GM12878 (cell line): Measurements from ENCODE around the gene UBAC2. TPM values are rescaled to one million over a fixed set of nuclear protein-coding genes. Genes with fewer than 3 reads are reported as not detected.

Experiments used
- ATAC-seq: fragments of 200-7000 bp; cut with Tn5 transposase; 3 replicates; pipeline ENCODE4 v1.9.1; 2020; ENCODE audit warnings: mild to moderate bottlenecking, moderate library complexity
- BruUV-seq: library from RNA; stranded (reverse); fragments of 400-500 nt; replicated peaks from 2 replicates; lab custom pipeline; 2021; lab: Mats Ljungman, UMichigan
- CTCF ChIA-PET: fragments of 300-600 bp; sonication (Branson Sonifier 250); formaldehyde crosslinking; extraction: SDS; loops from one replicate; lab custom pipeline; 2021; ENCODE audit warnings: inconsistent platforms; lab: Yijun Ruan, JAX
- POLR2A ChIA-PET: fragments of 350-600 bp; formaldehyde crosslinking; extraction: SDS; loops from one replicate; lab custom pipeline; 2021; ENCODE audit warnings: inconsistent platforms; lab: Charles Lee
- RAD21 ChIA-PET: fragments of 300-600 bp; sonication (Branson Sonifier 250); formaldehyde crosslinking; loops from one replicate; lab custom pipeline; 2023; ENCODE audit warnings: antibody characterized with exemption; ENCODE audit not compliant: unreplicated experiment; lab: Charles Lee
- SMC1A ChIA-PET: fragments of 300-600 bp; sonication (Branson Sonifier 250); formaldehyde crosslinking; loops from one replicate; lab custom pipeline; 2023; ENCODE audit not compliant: unreplicated experiment, uncharacterized antibody; lab: Charles Lee
- DNase-seq: peaks from one replicate; pipeline ENCODE4 v3.0.0-alpha.2; 2011; ENCODE audit warnings: low read depth, low spot score
- FAIRE-seq: peaks from 3 replicates; lab custom pipeline; 2011; peaks lifted over from hg19 to GRCh38; lab: Jason Lieb, UNC
- H2AFZ ChIP-seq: 2 replicates; pipeline ENCODE4 v1.6.0; 2011; ENCODE audit warnings: low read depth, low read length, control low read depth; ENCODE audit not compliant: control insufficient read depth
- H3K27ac ChIP-seq: 2 replicates; pipeline ENCODE4 v1.5.1; 2011; ENCODE audit warnings: control low read depth; ENCODE audit not compliant: control insufficient read depth, insufficient read depth
- H3K27me3 ChIP-seq, 2 experiments: replicated peaks in 1 of 2; 2 replicates each; pipeline versions ENCODE4 v1.6.0 to v1.6.1; 2011; ENCODE audit warnings: low read length in 1 of 2; ENCODE audit not compliant: control insufficient read depth in 2 of 2, insufficient read depth in 2 of 2
- H3K36me3 ChIP-seq, 2 experiments: 2 replicates each; pipeline ENCODE4 v1.5.1; 2011; ENCODE audit warnings: low read length in 1 of 2; ENCODE audit not compliant: control insufficient read depth in 2 of 2, insufficient read depth in 2 of 2
- H3K4me1 ChIP-seq: 2 replicates; pipeline ENCODE4 v1.6.1; 2011; ENCODE audit warnings: mild to moderate bottlenecking, low read length, moderate library complexity, mixed read lengths; ENCODE audit not compliant: control insufficient read depth, insufficient read depth
- H3K4me2 ChIP-seq: 2 replicates; pipeline ENCODE4 v1.6.0; 2011; ENCODE audit warnings: control low read depth; ENCODE audit not compliant: control insufficient read depth, insufficient read depth
- H3K4me3 ChIP-seq: fragments of 200-600 bp; sonication (generic); 2 replicates; pipeline ENCODE4 v1.5.1; 2016
- H3K79me2 ChIP-seq: 2 replicates; pipeline ENCODE4 v1.6.0; 2011; ENCODE audit warnings: low read length; ENCODE audit not compliant: control insufficient read depth, insufficient read depth
- H3K9ac ChIP-seq: 2 replicates; pipeline ENCODE4 v1.8.0; 2011; ENCODE audit warnings: low read length, control low read depth, mixed read lengths; ENCODE audit not compliant: control insufficient read depth, insufficient read depth
- H3K9me3 ChIP-seq: replicated peaks from 3 replicates; pipeline ENCODE4 v1.5.1; 2011; ENCODE audit warnings: mild to moderate bottlenecking, low read length; ENCODE audit not compliant: control insufficient read depth, insufficient read depth
- H4K20me1 ChIP-seq: 2 replicates; pipeline ENCODE4 v1.6.0; 2011; ENCODE audit not compliant: control insufficient read depth, insufficient read depth
- EED ChIP-seq: sonication (generic); IDR thresholded peaks from 2 replicates; pipeline ENCODE4 v1.6.1; 2016; ENCODE audit warnings: antibody characterized with exemption, low read depth
- FOXK2 ChIP-seq: fragments of 450-650 bp; IDR thresholded peaks from 2 replicates; pipeline ENCODE4 v1.6.1; 2017; ENCODE audit warnings: mild to moderate bottlenecking, moderate library complexity
- GATAD2B ChIP-seq: fragments of 450-650 bp; conservative IDR thresholded peaks from 2 replicates; pipeline ENCODE4 v1.6.1; 2017; ENCODE audit warnings: low read depth, mild to moderate bottlenecking, moderate library complexity
- HDAC2 ChIP-seq: fragments of 200-600 bp; sonication (generic); IDR thresholded peaks from 2 replicates; pipeline ENCODE4 v1.6.1; 2017
- HDGF ChIP-seq: fragments of 450-650 bp; IDR thresholded peaks from 2 replicates; pipeline ENCODE4 v1.6.1; 2016; ENCODE audit warnings: antibody characterized with exemption
- IKZF1 ChIP-seq: fragments of 450-650 bp; conservative IDR thresholded peaks from 2 replicates; pipeline ENCODE4 v1.6.1; 2017; ENCODE audit warnings: antibody characterized with exemption, mild to moderate bottlenecking
- IKZF2 ChIP-seq, 2 experiments: fragments of 450-650 bp; IDR thresholded peaks; 2 replicates each; pipeline ENCODE4 v1.6.1; 2017; ENCODE audit warnings: mild to moderate bottlenecking in 2 of 2, moderate library complexity in 2 of 2
- KDM1A ChIP-seq: fragments of 200-600 bp; sonication (generic); IDR thresholded peaks from 2 replicates; pipeline ENCODE4 v1.6.1; 2016; ENCODE audit warnings: borderline replicate concordance
- NFXL1 ChIP-seq: fragments of 450-650 bp; IDR thresholded peaks from 2 replicates; pipeline ENCODE4 v1.6.1; 2017; ENCODE audit warnings: antibody characterized with exemption, mild to moderate bottlenecking, borderline replicate concordance
- NR2C1 ChIP-seq: fragments of 450-650 bp; IDR thresholded peaks from 2 replicates; pipeline ENCODE4 v1.6.1; 2017; ENCODE audit warnings: antibody characterized with exemption, mild to moderate bottlenecking, moderate library complexity
- SRF ChIP-seq, 2 experiments: IDR thresholded peaks; 2 replicates each; pipeline ENCODE4 v1.6.1; 2011; ENCODE audit warnings: low read depth in 2 of 2, low read length in 2 of 2, mild to moderate bottlenecking in 1 of 2, moderate library complexity in 1 of 2
- YBX1 ChIP-seq: fragments of 450-650 bp; IDR thresholded peaks from 2 replicates; pipeline ENCODE4 v1.6.1; 2016; ENCODE audit warnings: antibody characterized with exemption
- WGBS: methylation state at CpG from one replicate; pipeline ENCODE4 v1.1.6; 2016; ENCODE audit warnings: low lambda C conversion rate; ENCODE audit not compliant: insufficient replicate concordance, insufficient coverage; ENCODE audit errors: missing lambda C conversion rate; 5-methylcytosine and 5-hydroxymethylcytosine counted together
- in situ Hi-C: fragments of 300-500 bp; cut with MboI; formaldehyde crosslinking; loops from 9 replicates; pipeline ENCODE4 v1.14.3; 2018; ENCODE audit warnings: mixed read lengths
- intact Hi-C: fragments of 100-400 bp; cut with micrococcal nuclease; formaldehyde crosslinking; loops from one replicate; pipeline ENCODE4 v1.14.2; 2022; ENCODE audit not compliant: unreplicated experiment
- polyA plus RNA-seq, 11 experiments: library from polyadenylated mRNA; depleted of rRNA in 4 of 11; unstranded in 6 of 11; stranded (reverse) in 5 of 11; fragments of >200 nt; fragmentation: Nextera tagmentation in 4 of 11; fragmentation: Illumina TruSeq in 1 of 11; extraction: Ambion mirVana in 4 of 11; extraction: Trizol in 1 of 11; gene quantifications; 1 replicate in 1 of 11; 2 replicates in 10 of 11; pipeline versions ENCODE4 v1.2.1 to v1.2.3, GENCODE V29; 2011 to 2016; ENCODE audit warnings: inconsistent platforms in 2 of 11, missing spikeins in 2 of 11, low read depth in 1 of 11
- total RNA-seq, 4 experiments: library from RNA; depleted of rRNA in 3 of 4; stranded (reverse); fragments of >200 nt in 3 of 4; fragmentation: Illumina TruSeq in 1 of 4; extraction: Trizol in 1 of 4; gene quantifications; 2 replicates each; pipeline versions ENCODE4 v1.2.1 to v1.2.3, GENCODE V29; 2013 to 2021
- TF ChIP-seq, protein P1 (sequence below): fragments of 450-650 bp; formaldehyde crosslinking; IDR thresholded peaks from 2 replicates; pipeline ENCODE4 v1.4.0; 2022; ENCODE audit warnings: mild to moderate bottlenecking, moderate library complexity

The UBAC2 gene
- total and polyA plus RNA-seq, 10 of the 15 experiments (the other 5 are each of a cell fraction or from before 2014, with no cell fraction given) = 3.0 to 54.6 (median 17.4) TPM

DNA sequence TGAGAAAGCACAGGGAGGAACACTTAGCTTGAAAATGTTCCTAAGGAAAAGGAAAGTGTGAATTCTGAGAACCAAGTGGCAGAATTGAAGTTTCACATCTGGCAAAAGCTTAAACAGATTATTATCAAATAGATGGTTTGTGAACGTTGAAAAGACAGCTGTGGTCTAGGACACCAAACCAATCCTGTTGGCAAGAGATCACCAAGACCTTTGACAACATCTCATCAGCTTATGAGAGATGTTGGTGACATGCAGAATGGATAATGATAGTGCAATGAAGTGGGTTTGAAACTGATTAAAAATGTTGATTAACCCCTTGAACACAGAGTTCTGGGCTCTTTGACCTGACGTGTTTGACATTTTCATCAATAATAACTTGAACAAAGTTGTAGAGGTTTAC is 181.1 kb downstream of the UBAC2 start (continued):
- TF ChIP-seq SRF (IDR thresholded peaks at IDR 0.05; ENCODE audit: low read depth in 2 of 2, low read length in 2 of 2) = no peak
- TF ChIP-seq, protein P1, sequence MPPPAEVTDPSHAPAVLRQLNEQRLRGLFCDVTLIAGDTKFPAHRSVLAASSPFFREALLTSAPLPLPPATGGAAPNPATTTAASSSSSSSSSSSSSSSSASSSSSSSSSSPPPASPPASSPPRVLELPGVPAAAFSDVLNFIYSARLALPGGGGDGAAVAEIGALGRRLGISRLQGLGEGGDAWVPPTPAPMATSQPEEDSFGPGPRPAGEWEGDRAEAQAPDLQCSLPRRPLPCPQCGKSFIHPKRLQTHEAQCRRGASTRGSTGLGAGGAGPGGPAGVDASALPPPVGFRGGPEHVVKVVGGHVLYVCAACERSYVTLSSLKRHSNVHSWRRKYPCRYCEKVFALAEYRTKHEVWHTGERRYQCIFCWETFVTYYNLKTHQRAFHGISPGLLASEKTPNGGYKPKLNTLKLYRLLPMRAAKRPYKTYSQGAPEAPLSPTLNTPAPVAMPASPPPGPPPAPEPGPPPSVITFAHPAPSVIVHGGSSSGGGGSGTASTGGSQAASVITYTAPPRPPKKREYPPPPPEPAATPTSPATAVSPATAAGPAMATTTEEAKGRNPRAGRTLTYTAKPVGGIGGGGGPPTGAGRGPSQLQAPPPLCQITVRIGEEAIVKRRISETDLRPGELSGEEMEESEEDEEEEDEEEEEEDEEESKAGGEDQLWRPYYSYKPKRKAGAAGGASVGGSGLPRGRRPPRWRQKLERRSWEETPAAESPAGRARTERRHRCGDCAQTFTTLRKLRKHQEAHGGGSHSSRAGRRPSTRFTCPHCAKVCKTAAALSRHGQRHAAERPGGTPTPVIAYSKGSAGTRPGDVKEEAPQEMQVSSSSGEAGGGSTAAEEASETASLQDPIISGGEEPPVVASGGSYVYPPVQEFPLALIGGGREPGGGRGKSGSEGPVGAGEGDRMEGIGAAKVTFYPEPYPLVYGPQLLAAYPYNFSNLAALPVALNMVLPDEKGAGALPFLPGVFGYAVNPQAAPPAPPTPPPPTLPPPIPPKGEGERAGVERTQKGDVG (CRISPR knock-in tag) = no peak

DNA sequence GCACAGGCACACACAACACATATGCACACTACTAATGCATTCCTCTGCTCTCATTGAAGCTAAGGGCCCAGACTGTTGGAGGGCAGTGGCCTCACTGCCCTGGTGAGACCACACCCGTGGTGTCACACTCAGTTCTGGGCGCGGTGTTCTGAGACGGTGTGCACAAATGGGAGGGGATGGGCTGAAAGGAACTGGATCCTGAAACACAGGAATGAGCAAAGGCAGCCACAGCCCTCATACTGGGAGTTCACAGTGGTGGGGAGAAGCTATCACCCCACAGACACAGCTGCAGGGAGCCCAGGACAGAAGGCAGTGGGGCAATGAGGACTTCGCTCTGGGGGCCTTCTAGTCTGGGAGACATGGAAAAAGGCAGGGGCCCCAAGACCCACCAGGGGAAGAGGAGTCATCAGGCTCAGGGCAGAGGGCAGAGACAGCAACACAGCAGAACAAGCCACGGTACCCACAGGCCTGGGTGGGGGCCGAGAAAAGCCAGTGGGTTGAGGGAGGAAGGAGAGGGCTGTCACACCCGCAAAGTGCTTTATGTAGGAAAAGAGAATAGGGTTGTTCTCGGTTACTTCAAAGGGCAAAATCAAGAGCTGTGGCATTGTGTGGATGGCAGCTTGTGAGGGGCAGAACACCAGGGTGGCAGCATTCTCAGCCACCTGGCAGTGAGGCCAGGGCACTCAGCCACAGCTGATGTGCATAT is 181.9 kb downstream of the UBAC2 start:
- SMC1A ChIA-PET = interaction anchor here (0.9 to 13.7 kb wide), 23 partner anchors 10 to 223 kb away, joined by 3 to 306 read pairs (median 8); partner anchors contain the start of genes CLYBL, GPR18 and GPR183
- H3K9ac ChIP-seq = no peak overlapping the region

More for the DNA sequence above, 181.9 kb downstream of the UBAC2 start:
- H3K4me3 ChIP-seq = no peak overlapping the region
- ATAC-seq = no peak
- POLR2A ChIA-PET = interaction anchor here (0.9 to 3.9 kb wide), 6 partner anchors 11 to 100 kb away, joined by 3 to 14 read pairs (median 4); no protein-coding TSS in a partner anchor
- CTCF ChIA-PET = interaction anchor here (0.7 to 22.3 kb wide), 11 partner anchors 9 to 229 kb away, joined by 3 to 577 read pairs (median 4); no protein-coding TSS in a partner anchor
- no peak for TF ChIP-seq GATAD2B
- no peak for TF ChIP-seq HDGF
- TF ChIP-seq IKZF2 (IDR thresholded peaks at IDR 0.05) = no peak
- TF ChIP-seq HDAC2 = no peak
- TF ChIP-seq KDM1A = no peak
- TF ChIP-seq FOXK2 = no peak
- no peak for TF ChIP-seq NFXL1
- no peak for TF ChIP-seq YBX1
- TF ChIP-seq NR2C1 = no peak
- 0 out of 2 replicates have a peak, but pooled peaks have one; percentile 17 for TF ChIP-seq EED
- TF ChIP-seq IKZF1 = 0 out of 2 replicates have a peak, but pooled peaks have one; percentile 9
- BruUV-seq = no TSS peak
- H4K20me1 ChIP-seq = no peaks in the 10 kb centered on the region
- 75% methylated on average over 9 of the region's 9 CpGs for WGBS
- no peak for DNase-seq
- no peaks in the 10 kb centered on the region for H3K27me3 ChIP-seq
- peaks cover 3% of the 10 kb centered on the region; the same call in 1 of the 2 replicates for H3K79me2 ChIP-seq
- no peak overlapping the region for H2AFZ ChIP-seq
- in situ Hi-C loops (no loop called here), intact Hi-C loops (no loop called here)
- no peak overlapping the region; the same call in 1 of the 2 replicates for H3K4me2 ChIP-seq
- RAD21 ChIA-PET = interaction anchor here (0.9 to 11.9 kb wide), 20 partner anchors 16 to 179 kb away, joined by 3 to 182 read pairs (median 6); partner anchors contain the start of gene GPR183
- peaks cover 58% of the 10 kb centered on the region for H3K4me1 ChIP-seq
- H3K36me3 ChIP-seq = peaks cover 0 to 3% of the 10 kb centered on the region in 2 experiments; a peak in 1 of 4 replicates
- no peaks in the 10 kb centered on the region for H3K9me3 ChIP-seq
- no peak overlapping the region for H3K27ac ChIP-seq
- FAIRE-seq = no peak
